ENCODE data around the gene SPC24. TPM values are rescaled to one million over a fixed set of nuclear protein-coding genes. Genes with fewer than 3 reads are reported as not detected.
"Not testable (repeated sequence)": the region's sequence is repeated elsewhere in the genome, so short reads cannot be mapped to it uniquely, and the experiment has no call there.

Gene SPC24
- total RNA-seq, 1 donor from 2014 or later: 2.5 TPM

GRCh38 chr19:11192957-11193939 is 37.7 kb upstream of the SPC24 start:
- no peak for DNase-seq (ENCODE audit: low read depth)

- DNase-seq (ENCODE audit: low read depth): no peak
These were observed 36.4 kb upstream of the SPC24 start for GRCh38 chr19:11191934-11192333.

- DNase-seq (ENCODE audit: low read depth): peak; percentile 100
These were observed 35.7 kb upstream of the SPC24 start for GRCh38 chr19:11191273-11191755.

- DNase-seq (ENCODE audit: low read depth): peak; percentile 35
These were observed 34.9 kb upstream of the SPC24 start for GRCh38 chr19:11190501-11190900.

- DNase-seq (ENCODE audit: low read depth): no peak
These were observed 31.9 kb upstream of the SPC24 start for GRCh38 chr19:11187441-11187840.

GRCh38 chr19:11182994-11183393 is 27.4 kb upstream of the SPC24 start:
- DNase-seq (ENCODE audit: low read depth): no peak

- DNase-seq (ENCODE audit: low read depth): no peak
These were observed 25.9 kb upstream of the SPC24 start for GRCh38 chr19:11181488-11181887.

GRCh38 chr19:11180975-11181374 is 25.4 kb upstream of the SPC24 start:
- DNase-seq (ENCODE audit: low read depth): not testable (repeated sequence)

- DNase-seq (ENCODE audit: low read depth): peak; percentile 58
These were observed 24.8 kb upstream of the SPC24 start for GRCh38 chr19:11180346-11180745.

- no peak for DNase-seq (ENCODE audit: low read depth)
These were observed 24.2 kb upstream of the SPC24 start for GRCh38 chr19:11179716-11180297.

- DNase-seq (ENCODE audit: low read depth): not testable (repeated sequence)
These were observed 23.5 kb upstream of the SPC24 start for GRCh38 chr19:11179145-11179465.

- no peak for DNase-seq (ENCODE audit: low read depth)
These were observed 22.0 kb upstream of the SPC24 start for GRCh38 chr19:11177592-11177991.

GRCh38 chr19:11176466-11177193 is 21.0 kb upstream of the SPC24 start:
- no peak for DNase-seq (ENCODE audit: low read depth)

GRCh38 chr19:11175920-11176319 is 20.3 kb upstream of the SPC24 start:
- DNase-seq (ENCODE audit: low read depth): no peak

GRCh38 chr19:11174336-11174735 is 18.8 kb upstream of the SPC24 start:
- no peak for DNase-seq (ENCODE audit: low read depth)

GRCh38 chr19:11173516-11174155 is 18.1 kb upstream of the SPC24 start:
- DNase-seq (ENCODE audit: low read depth): no peak

- DNase-seq (ENCODE audit: low read depth): no peak
These were observed 17.0 kb upstream of the SPC24 start for GRCh38 chr19:11172576-11172975.

- DNase-seq (ENCODE audit: low read depth): no peak
These were observed 15.6 kb upstream of the SPC24 start for GRCh38 chr19:11171144-11171543.

- DNase-seq (ENCODE audit: low read depth): no peak
These were observed 14.5 kb upstream of the SPC24 start for GRCh38 chr19:11169896-11170678.

GRCh38 chr19:11168568-11168967 is 13.0 kb upstream of the SPC24 start:
- DNase-seq (ENCODE audit: low read depth): peak; percentile 91
